ENCODE measurements around the gene OR11G2.
"Not testable (repeated sequence)": the region's sequence is repeated elsewhere in the genome, so short reads cannot be mapped to it uniquely, and the experiment has no call there.

Gene OR11G2

GRCh38 chr14:20190596-20190995, at the start of gene OR11G2:
Gene OR11G2, plus strand, starts transcription at chr14:20190896. Its CDS starts 6,542 bp downstream, at chr14:20197438.
- FAIRE-seq (no peak), DNase-seq (ENCODE audit: extremely low spot score, insufficient read length, low read depth) (no peak)

- no peak for FAIRE-seq
- DNase-seq (ENCODE audit: extremely low spot score, insufficient read length, low read depth) = no peak
These were observed 46.8 kb upstream of the OR11G2 start for GRCh38 chr14:20143911-20144310.

GRCh38 chr14:20144820-20145219, 45.9 kb upstream of the OR11G2 start:
- FAIRE-seq = no peak
- no peak for DNase-seq (ENCODE audit: extremely low spot score, insufficient read length, low read depth)

GRCh38 chr14:20164462-20164861, 26.2 kb upstream of the OR11G2 start:
- DNase-seq (ENCODE audit: extremely low spot score, insufficient read length, low read depth) (no peak), FAIRE-seq (no peak)

GRCh38 chr14:20167091-20167490, 23.6 kb upstream of the OR11G2 start:
- FAIRE-seq = no peak
- no peak for DNase-seq (ENCODE audit: extremely low spot score, insufficient read length, low read depth)

GRCh38 chr14:20169852-20170251, 20.8 kb upstream of the OR11G2 start:
- not testable (repeated sequence) for DNase-seq (ENCODE audit: extremely low spot score, insufficient read length, low read depth); FAIRE-seq

- DNase-seq (ENCODE audit: extremely low spot score, insufficient read length, low read depth); FAIRE-seq: not testable (repeated sequence)
These were observed 16.5 kb upstream of the OR11G2 start for GRCh38 chr14:20174205-20174604.

- no peak for FAIRE-seq
These were observed 14.4 kb upstream of the OR11G2 start for GRCh38 chr14:20176330-20176729.

GRCh38 chr14:20177433-20177974, 13.2 kb upstream of the OR11G2 start:
- FAIRE-seq = no peak
- no peak for DNase-seq (ENCODE audit: extremely low spot score, insufficient read length, low read depth)

More at GRCh38 chr14:20176330-20176729, 14.4 kb upstream of the OR11G2 start:
- DNase-seq (ENCODE audit: extremely low spot score, insufficient read length, low read depth) = no peak

GRCh38 chr14:20179218-20179617, 11.5 kb upstream of the OR11G2 start:
- no peak for FAIRE-seq
- no peak for DNase-seq (ENCODE audit: extremely low spot score, insufficient read length, low read depth)

GRCh38 chr14:20179880-20180279, 10.8 kb upstream of the OR11G2 start:
- DNase-seq (ENCODE audit: extremely low spot score, insufficient read length, low read depth) = no peak
- no peak for FAIRE-seq

- FAIRE-seq (no peak), DNase-seq (ENCODE audit: extremely low spot score, insufficient read length, low read depth) (no peak)
These were observed 10.2 kb upstream of the OR11G2 start for GRCh38 chr14:20180486-20180885.

- FAIRE-seq (no peak), DNase-seq (ENCODE audit: extremely low spot score, insufficient read length, low read depth) (no peak)
These were observed 6.5 kb upstream of the OR11G2 start for GRCh38 chr14:20184181-20184580.

GRCh38 chr14:20191396-20191795, 700 bp downstream of the OR11G2 start:
- DNase-seq (ENCODE audit: extremely low spot score, insufficient read length, low read depth) (no peak), FAIRE-seq (no peak)

GRCh38 chr14:20194101-20194500, 3.4 kb downstream of the OR11G2 start:
- FAIRE-seq (no peak), DNase-seq (ENCODE audit: extremely low spot score, insufficient read length, low read depth) (no peak)

- FAIRE-seq; DNase-seq (ENCODE audit: extremely low spot score, insufficient read length, low read depth): not testable (repeated sequence)
These were observed 4.5 kb downstream of the OR11G2 start for GRCh38 chr14:20195170-20195569.

- no peak for DNase-seq (ENCODE audit: extremely low spot score, insufficient read length, low read depth)
- no peak for FAIRE-seq
These were observed 5.2 kb downstream of the OR11G2 start for GRCh38 chr14:20195911-20196310.

- no peak for FAIRE-seq
- no peak for DNase-seq (ENCODE audit: extremely low spot score, insufficient read length, low read depth)
These were observed 6.8 kb downstream of the OR11G2 start for GRCh38 chr14:20197459-20197858.

- FAIRE-seq = no peak
- no peak for DNase-seq (ENCODE audit: extremely low spot score, insufficient read length, low read depth)
These were observed 8.3 kb downstream of the OR11G2 start for GRCh38 chr14:20198991-20199390.

GRCh38 chr14:20204721-20205120, 14.0 kb downstream of the OR11G2 start:
- DNase-seq (ENCODE audit: extremely low spot score, insufficient read length, low read depth) (no peak), FAIRE-seq (no peak)

GRCh38 chr14:20209595-20209994, 18.9 kb downstream of the OR11G2 start:
- DNase-seq (ENCODE audit: extremely low spot score, insufficient read length, low read depth) (no peak), FAIRE-seq (no peak)

- DNase-seq (ENCODE audit: extremely low spot score, insufficient read length, low read depth); FAIRE-seq: not testable (repeated sequence)
These were observed 21.7 kb downstream of the OR11G2 start for GRCh38 chr14:20212406-20212805.
